Fibroblast of skin of left biceps (primary cell): Measurements from ENCODE around the gene ASPHD2.

Experiments
- DNase-seq, 2 experiments: peaks; one replicate each; pipeline ENCODE4 v3.0.0-alpha.2; 2013; ENCODE audit warnings: low read depth in 2 of 2

Gene ASPHD2

DNA sequence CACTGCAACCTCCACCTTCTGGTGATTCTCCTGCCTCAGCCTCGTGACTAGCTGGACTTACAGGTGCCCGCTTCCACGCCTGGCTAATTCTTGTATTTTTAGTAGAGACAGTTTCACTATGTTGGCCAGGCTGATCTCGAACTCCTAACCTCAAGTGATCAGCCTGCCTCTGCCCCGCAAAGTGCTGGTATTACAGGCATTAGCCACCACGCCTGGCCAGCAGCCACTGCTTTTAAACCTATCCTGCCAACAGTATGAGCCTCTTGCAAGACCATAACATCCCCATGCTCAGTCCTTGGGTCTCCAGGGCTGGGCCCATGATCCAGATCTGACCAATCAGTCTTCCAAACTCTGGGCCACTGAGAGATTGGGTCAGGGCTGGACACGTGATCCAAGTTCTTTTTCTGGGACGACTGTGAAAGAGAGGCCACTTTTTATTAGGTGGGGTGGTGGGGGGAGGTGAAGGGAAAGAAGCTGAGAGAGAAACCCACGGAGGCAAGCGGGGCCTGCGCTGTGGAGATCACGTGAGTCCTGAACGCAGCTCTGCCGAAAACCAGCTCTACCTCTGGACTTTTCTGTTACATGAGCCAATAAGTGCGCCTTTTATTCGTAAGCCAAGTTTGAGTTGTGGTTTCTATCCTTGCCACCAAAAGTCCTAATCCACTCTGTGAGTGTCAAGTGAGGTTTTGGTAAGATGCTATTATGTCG lies 17.9 kb downstream of the ASPHD2 start:
- DNase-seq, result no peak

DNA sequence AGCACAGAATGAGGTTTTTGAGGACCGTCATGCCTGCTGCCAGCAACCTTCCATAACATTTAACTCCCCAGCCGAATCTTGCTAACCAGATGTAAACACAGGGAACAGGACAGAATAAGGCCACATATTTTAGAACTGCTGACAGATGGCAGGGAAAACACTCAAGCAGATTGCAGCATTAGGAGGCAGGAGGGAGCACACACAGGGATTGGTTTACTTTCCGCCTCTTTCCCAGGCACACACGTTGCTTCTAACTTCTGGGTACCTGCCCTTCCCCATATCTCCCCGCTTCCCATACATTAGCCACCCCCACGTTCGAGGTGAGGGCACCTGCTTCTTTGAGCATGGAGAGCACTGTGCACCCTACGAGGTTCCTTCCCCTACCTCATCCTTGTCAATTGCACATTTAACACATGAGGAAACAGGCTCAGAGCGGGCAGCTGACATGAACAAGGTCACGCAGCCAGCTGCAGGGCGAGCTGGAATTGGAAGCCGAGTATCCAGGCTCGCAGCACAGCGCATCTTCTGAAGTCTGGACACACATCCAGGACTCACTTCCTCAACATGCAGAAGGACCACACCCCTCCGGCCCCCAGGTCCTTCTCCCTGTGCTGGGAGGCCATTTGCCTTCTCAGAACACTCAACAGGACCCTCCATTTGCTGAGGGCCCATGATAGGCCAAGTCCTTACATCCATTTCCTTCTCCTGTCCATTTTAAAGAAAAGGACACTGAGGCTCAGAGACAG lies 18.7 kb downstream of the ASPHD2 start:
- no peak for DNase-seq

- no peak for DNase-seq
These were observed 19.3 kb downstream of the ASPHD2 start for GRCh38 chr22:26448334-26448733.

GRCh38 chr22:26448941-26449340 lies 19.9 kb downstream of the ASPHD2 start:
- no peak for DNase-seq

DNA sequence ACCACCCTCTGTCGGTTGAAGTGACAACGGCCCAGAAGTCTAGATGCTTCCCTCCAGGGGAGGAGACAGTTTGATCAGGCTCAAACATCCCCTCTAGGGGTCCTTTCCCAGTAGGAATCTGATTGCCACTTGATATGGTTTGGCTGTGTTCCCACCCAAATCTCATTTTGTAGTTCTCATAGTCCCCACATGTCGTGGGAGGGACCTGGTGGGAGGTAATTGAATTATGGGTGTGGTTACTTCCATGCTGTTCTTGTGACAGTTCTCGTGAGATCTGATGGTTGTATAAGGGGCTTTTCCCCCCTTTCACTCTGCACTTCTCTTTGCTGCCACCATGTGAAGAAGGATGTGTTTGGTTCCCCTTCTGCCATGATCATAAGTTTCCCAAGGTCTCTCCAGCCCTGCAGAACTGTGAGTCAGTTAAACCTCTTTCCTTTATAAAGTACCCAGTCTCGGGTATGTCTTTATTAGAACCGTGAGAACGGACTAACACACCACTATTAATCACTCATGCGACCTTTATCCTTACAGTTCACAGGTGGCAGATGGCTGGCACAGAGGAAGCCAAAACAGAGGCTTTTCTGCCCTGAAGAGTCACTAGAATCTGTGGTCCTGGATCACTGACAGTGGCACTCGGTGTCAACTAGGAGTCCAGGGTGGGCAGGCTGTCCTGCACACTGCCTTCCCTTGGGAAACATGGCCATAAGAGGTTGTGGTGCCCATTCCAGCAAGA lies 21.6 kb downstream of the ASPHD2 start:
- no peak for DNase-seq

DNA sequence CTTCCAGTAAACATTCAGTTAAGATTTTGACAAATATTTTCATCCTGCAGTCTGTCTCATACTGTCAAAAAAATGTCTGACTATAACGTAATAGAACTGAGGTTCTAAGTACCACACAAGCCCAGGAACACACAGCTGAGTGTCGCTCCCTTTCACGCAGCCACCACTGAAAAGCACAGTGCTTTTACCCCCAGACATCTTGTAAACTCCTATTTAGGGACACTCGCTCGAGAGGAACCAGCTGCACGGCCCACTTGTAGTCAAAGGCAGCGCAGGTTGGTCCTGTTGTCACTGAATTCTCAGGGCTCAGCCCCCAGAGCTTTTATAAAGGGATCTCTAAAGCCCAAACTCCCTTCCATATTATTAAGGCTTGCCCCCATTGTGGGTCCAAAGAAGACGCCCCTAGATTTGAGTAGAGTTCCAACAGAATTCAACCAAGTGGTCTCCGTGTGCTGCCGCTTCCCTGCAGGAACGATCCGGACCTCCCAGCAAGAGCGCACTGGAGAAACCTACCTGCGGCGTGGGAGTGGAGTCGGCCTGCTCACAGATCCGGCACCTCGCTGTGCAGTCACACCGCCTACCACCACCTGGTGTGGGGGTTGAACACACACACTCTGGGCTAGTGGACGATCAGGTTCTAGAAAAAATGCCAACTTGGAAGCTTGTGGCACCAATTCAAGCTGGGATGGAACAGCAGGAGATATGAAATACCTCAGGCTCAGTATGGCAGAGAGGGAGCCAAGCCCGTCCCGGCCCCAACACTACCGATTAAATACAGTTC lies 23.4 kb downstream of the ASPHD2 start:
- no peak for DNase-seq

DNA sequence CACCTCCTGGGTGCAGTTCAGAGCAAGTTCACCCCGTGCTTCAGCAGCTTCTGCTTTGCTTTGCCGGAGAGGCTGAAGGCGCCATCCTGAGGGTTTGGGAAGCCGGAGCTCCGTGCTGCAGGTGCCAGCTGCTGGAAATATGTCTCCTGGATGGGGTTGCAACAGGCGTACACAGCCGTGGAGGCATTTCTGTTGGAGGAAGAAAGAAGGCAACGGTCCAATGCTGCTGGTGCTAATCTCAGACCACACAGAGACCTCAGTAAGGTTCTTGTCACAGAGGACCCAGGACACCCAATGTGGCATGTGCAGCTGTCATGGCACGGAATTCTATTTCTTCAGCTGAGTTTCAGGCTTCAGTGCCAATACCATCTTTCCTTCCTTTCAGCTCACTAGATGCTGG lies 24.2 kb downstream of the ASPHD2 start:
- no peak for DNase-seq

GRCh38 chr22:26453812-26454500 lies 24.9 kb downstream of the ASPHD2 start:
- no peak for DNase-seq

DNA sequence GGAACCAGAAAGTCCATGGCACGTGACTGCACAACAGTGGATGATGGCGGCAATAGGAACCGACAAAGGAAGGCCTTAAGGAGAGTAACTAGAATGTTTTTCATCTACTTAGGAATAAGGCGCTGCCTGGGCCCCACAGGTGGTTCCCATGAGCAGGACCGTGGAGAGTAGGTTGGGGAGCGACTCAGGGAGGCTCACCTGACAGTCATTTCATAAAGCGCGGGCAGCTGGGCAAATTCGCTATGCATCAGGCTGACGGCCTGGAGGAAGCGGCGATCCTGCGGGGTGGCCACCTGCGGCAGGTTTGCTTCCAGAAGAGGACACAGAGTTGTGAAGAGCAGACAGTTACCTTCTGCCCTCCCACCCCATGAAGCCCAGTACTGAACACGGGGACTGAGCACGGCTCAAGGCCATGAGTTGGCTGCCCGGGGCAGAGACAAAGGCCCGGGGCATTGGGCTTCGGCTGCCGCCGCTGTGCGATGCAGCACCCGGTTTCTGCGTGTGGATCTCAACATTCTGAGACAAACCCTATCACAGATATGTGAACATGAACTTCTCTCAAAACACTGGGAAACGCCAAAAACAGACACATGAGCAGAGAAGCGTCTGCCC lies 28.7 kb downstream of the ASPHD2 start:
- no peak for DNase-seq

- no peak for DNase-seq
These were observed 31.1 kb downstream of the ASPHD2 start for GRCh38 chr22:26460202-26460601.

DNA sequence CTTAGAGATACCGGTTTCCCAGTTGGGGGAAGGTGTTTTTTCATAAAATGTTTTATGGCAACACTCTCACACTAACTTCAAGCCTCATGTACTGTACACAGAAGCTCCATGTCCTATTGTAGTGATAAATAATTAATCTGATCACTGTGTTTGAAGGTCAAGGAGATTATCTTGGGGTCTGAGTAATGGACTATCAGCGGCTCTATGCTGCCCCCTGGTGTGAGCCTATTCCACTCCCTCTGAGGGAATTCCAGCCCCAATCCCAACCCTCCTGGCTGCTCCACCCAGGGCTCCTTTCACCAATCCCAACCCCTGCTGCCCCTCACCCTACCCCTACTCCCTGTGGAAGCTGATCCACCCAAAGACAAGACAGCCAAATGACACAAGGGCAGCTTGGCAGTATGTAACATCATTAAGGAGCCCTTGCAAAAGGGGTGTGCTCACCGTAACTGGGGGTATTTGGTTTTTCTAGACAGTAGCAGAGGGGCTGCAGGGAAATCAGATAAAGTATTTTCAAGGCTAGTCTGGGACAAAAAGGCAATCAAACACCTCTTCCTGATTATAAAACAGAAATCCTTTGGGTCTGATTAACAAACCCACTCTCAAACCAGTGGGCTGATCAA lies 32.2 kb downstream of the ASPHD2 start:
- DNase-seq, result no peak

DNA sequence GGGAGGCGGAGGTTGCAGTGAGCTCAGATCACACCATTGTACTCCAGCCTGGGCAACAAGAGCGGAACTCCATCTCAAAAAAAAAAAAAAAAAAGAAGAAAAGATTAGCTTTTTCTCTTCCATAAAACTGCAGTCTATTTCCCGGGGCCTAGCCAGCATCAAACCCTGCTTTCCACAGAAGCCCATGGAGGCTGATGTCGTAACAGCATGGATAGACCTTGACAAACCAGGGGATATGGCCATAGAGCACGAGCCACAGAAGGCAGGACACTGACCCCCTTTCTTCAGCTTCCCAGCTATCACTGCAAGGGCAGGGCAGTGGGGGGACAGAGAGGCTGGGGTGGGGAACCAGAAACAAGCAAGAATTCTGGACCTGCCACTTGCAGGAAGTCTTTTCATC lies 33.0 kb downstream of the ASPHD2 start:
- no peak for DNase-seq

DNA sequence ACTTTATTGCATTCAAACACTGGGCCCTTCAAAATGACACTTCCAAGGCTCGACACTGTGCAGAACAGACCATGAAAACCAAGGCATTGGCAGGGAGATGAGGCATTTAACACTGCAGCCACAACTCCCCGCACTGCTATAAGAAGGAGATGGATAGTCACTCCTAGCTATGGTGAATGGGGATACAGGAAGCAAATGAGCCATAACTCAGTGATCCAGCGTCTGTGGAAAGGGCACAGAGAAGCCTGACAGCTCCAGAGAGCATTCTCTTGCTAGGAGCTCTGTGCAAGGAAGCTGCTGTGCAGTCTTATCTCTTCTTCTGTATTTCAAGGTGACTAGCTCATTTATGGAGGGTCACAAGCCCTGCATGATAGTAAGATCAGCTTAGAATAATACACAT lies 33.6 kb downstream of the ASPHD2 start:
- no peak for DNase-seq

GRCh38 chr22:26463101-26463661 lies 34.1 kb downstream of the ASPHD2 start:
- DNase-seq, result no peak

- DNase-seq, result no peak
These were observed 34.6 kb downstream of the ASPHD2 start for GRCh38 chr22:26463688-26464087.

DNA sequence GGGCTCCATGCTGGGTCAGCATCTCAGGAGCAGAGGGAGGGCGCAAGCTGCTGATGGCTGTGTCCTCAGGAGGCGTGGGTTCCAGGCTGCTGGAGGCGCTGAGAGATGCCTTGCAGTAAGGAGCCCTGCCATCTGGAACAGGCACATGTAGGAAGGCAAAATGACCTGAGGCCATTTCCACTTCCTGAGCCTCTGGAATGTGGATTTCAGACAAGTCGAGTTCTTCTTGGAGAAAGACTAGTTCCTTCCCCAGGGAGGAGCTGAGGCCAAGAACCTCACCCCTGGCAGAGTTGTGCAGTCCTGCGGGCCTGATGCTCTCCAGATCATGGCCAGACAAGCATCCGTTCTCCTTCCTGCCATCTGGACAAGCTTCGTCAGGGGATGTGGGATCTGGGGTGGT lies 35.3 kb downstream of the ASPHD2 start:
- no peak for DNase-seq

- DNase-seq, result no peak
These were observed 37.1 kb downstream of the ASPHD2 start for GRCh38 chr22:26466196-26466595.

- no peak for DNase-seq
These were observed 41.7 kb downstream of the ASPHD2 start for GRCh38 chr22:26470807-26471206.

- DNase-seq, result no peak
These were observed 42.5 kb downstream of the ASPHD2 start for GRCh38 chr22:26471522-26471921.

DNA sequence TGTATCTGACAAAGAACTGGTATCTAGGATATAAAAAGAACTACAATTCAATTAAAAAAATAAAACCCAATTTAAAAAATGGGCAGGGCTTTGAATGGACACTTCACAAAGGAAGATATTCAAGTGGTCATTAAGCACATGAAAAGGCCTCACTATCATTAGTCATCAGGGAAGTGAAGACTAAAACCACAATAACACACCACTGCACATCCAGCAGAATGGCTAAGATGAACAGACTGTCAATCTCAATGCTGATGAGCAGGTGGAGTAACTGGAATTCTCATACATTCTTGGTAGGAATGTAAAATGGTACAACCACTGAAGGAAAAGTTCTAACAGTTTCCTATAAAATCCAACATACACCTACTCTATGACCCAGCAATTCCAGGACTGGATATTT lies 45.6 kb downstream of the ASPHD2 start:
- no peak for DNase-seq
